Liver (tissue), 9 donors: ENCODE results near the gene DDX24. TPM values are rescaled to one million over a fixed set of nuclear protein-coding genes. Genes with fewer than 3 reads are reported as not detected.

Source experiments
- DNase-seq: peaks from one replicate; pipeline ENCODE4 v3.0.0-alpha.2; 2017; ENCODE audit warnings: low spot score
- H3K27ac ChIP-seq, 2 donors: one replicate each; pipeline ENCODE4 v1.7.0; 2013; ENCODE audit warnings: inconsistent platforms in 2 of 2, low read length in 2 of 2, control low read depth in 1 of 2, low read depth in 1 of 2, mild to moderate bottlenecking in 1 of 2
- H3K27me3 ChIP-seq, 4 donors: one replicate each; pipeline versions ENCODE4 v1.6.1 to v1.7.0; 2013; ENCODE audit warnings: low read length in 3 of 4, inconsistent platforms in 1 of 4, mild to moderate bottlenecking in 1 of 4, moderate library complexity in 1 of 4; ENCODE audit not compliant: control insufficient read depth in 4 of 4, insufficient read depth in 4 of 4
- H3K36me3 ChIP-seq, 4 donors: one replicate each; pipeline versions ENCODE4 v1.6.1 to v1.7.0; 2013; ENCODE audit warnings: low read length in 3 of 4, mild to moderate bottlenecking in 3 of 4, low read depth in 1 of 4, moderate library complexity in 1 of 4; ENCODE audit not compliant: control insufficient read depth in 4 of 4, insufficient read depth in 3 of 4
- H3K4me1 ChIP-seq, 4 donors: one replicate each; pipeline versions ENCODE4 v1.6.1 to v1.7.0; 2013; ENCODE audit warnings: low read length in 3 of 4, mild to moderate bottlenecking in 3 of 4, moderate library complexity in 1 of 4; ENCODE audit not compliant: control insufficient read depth in 4 of 4, insufficient read depth in 4 of 4
- H3K4me3 ChIP-seq, 3 donors: one replicate each; pipeline versions ENCODE4 v1.6.1 to v1.7.0; 2013; ENCODE audit warnings: low read length in 3 of 3, control low read depth in 1 of 3, low read depth in 1 of 3, mild to moderate bottlenecking in 1 of 3
- H3K9ac ChIP-seq, 2 donors: one replicate each; pipeline ENCODE4 v1.7.0; 2013; ENCODE audit warnings: low read length in 2 of 2, mild to moderate bottlenecking in 2 of 2, moderate library complexity in 2 of 2, control low read depth in 1 of 2, low read depth in 1 of 2
- H3K9me3 ChIP-seq, 4 donors: one replicate each; pipeline versions ENCODE4 v1.6.1 to v1.7.0; 2013; ENCODE audit warnings: low read length in 3 of 4; ENCODE audit not compliant: control insufficient read depth in 4 of 4
- EGR1 ChIP-seq, 2 donors: IDR thresholded peaks; 2 replicates each; pipeline ENCODE4 v1.6.1; 2016 to 2018; ENCODE audit warnings: antibody characterized with exemption in 2 of 2, low read depth in 2 of 2
- FOXA1 ChIP-seq: IDR thresholded peaks from 2 replicates; pipeline ENCODE4 v1.6.1; 2016; ENCODE audit warnings: antibody characterized with exemption
- FOXA2 ChIP-seq: IDR thresholded peaks from 2 replicates; pipeline ENCODE4 v1.6.1; 2016; ENCODE audit warnings: antibody characterized with exemption
- GABPA ChIP-seq, 2 donors: IDR thresholded peaks in 1 of 2; conservative IDR thresholded peaks in 1 of 2; 2 replicates each; pipeline ENCODE4 v1.6.1; 2016; ENCODE audit warnings: antibody characterized with exemption in 2 of 2, mild to moderate bottlenecking in 1 of 2, moderate library complexity in 1 of 2
- HNF4A ChIP-seq, 2 donors: conservative IDR thresholded peaks; 2 replicates each; pipeline ENCODE4 v1.6.1; 2016; ENCODE audit warnings: antibody characterized with exemption in 2 of 2, mild to moderate bottlenecking in 2 of 2
- HNF4G ChIP-seq: IDR thresholded peaks from 2 replicates; pipeline ENCODE4 v1.6.1; 2016; ENCODE audit warnings: antibody characterized with exemption
- JUND ChIP-seq, 2 donors: IDR thresholded peaks; 2 replicates each; pipeline ENCODE4 v1.6.1; 2016; ENCODE audit warnings: antibody characterized with exemption in 2 of 2
- NR2F2 ChIP-seq: IDR thresholded peaks from 2 replicates; pipeline ENCODE4 v1.6.1; 2016; ENCODE audit warnings: antibody characterized with exemption
- RAD21 ChIP-seq, 2 donors: IDR thresholded peaks; 2 replicates each; pipeline ENCODE4 v1.6.1; 2016; ENCODE audit warnings: antibody characterized with exemption in 2 of 2, mild to moderate bottlenecking in 2 of 2
- RXRA ChIP-seq, 2 donors: IDR thresholded peaks; 2 replicates each; pipeline ENCODE4 v1.6.1; 2017 to 2018; ENCODE audit warnings: antibody characterized with exemption in 2 of 2, mild to moderate bottlenecking in 1 of 2
- SP1 ChIP-seq: IDR thresholded peaks from 2 replicates; pipeline ENCODE4 v1.6.1; 2018; ENCODE audit warnings: antibody characterized with exemption, mild to moderate bottlenecking
- TAF1 ChIP-seq: conservative IDR thresholded peaks from 2 replicates; pipeline ENCODE4 v1.6.1; 2016; ENCODE audit warnings: antibody characterized with exemption, mild to moderate bottlenecking
- YY1 ChIP-seq: IDR thresholded peaks from 2 replicates; pipeline ENCODE4 v1.6.1; 2016; ENCODE audit warnings: antibody characterized with exemption, mild to moderate bottlenecking
- WGBS: extraction: QIAGEN DNeasy Blood & Tissue Kit; methylation state at CpG from one replicate; pipeline ENCODE4 v1.1.7; 2013; 5-methylcytosine and 5-hydroxymethylcytosine counted together
- polyA plus RNA-seq, 2 donors: library from polyadenylated mRNA; stranded (reverse) in 1 of 2; unstranded in 1 of 2; fragments of 200-250 nt in 1 of 2; fragments of >200 nt in 1 of 2; fragmentation: Nextera tagmentation in 1 of 2; extraction: Ambion mirVana in 1 of 2; gene quantifications; one replicate each; pipeline versions ENCODE4 v1.2.1 to v1.2.3, GENCODE V29; 2013 to 2015
- total RNA-seq, 2 donors: library from RNA; depleted of rRNA; stranded (reverse); fragments of >200 nt; gene quantifications; one replicate each; pipeline ENCODE4 v1.2.3, GENCODE V29; 2014
- TF ChIP-seq, protein P1 (sequence below): IDR thresholded peaks from 2 replicates; pipeline ENCODE4 v1.6.1; 2016; ENCODE audit warnings: antibody characterized with exemption
- TF ChIP-seq, protein P2 (sequence below): IDR thresholded peaks from 2 replicates; pipeline ENCODE4 v1.6.1; 2016; ENCODE audit warnings: antibody characterized with exemption, mild to moderate bottlenecking
- TF ChIP-seq, protein P3 (sequence below): fragments of 150-350 bp; IDR thresholded peaks from 2 replicates; pipeline ENCODE4 v1.5.1; 2017; ENCODE audit warnings: improper control_type of control experiment, low read depth, low read length; ENCODE audit not compliant: missing input control
- TF ChIP-seq, protein P4 (sequence below): IDR thresholded peaks from 2 replicates; pipeline ENCODE4 v1.6.1; 2016; ENCODE audit warnings: antibody characterized with exemption
- donor health status: healthy.
- donor health status: healthy.
- donor health status: healthy.
- donor health status: healthy.
- donor health status: healthy.

DDX24 gene
- total and polyA plus RNA-seq, 4 donors, result 33.8 to 59.7 (median 47.8) TPM

DNA sequence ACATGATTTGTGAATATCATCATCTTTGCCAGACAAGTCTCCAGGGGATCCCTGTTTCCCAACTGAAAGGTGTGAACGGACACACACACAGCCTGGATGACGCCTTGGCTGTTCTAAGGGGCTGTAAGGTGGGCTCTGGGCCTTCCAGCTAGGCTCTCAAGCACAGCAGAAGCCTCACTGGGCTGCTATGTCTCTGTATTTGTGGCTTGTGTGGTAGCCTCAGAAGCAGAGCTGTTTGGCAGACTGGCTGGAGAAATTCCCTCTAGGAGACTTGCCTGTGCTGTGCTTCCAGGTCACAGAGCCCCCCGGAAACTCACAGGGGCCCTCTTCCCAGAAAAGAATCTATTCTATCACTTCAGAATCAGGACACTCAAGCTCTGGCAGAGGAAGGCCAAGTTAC, 33.4 kb downstream of the DDX24 start:
- Histone ChIP-seq H3K9me3 (no peaks in the 10 kb centered on the region), H3K27ac (no peak overlapping the region), H3K4me1 (peaks cover 0 to 15% (median 4%) of the 10 kb centered on the region in 4 donors), H3K9ac (no peak overlapping the region), H3K36me3 (peaks cover 8 to 75% (median 45%) of the 10 kb centered on the region in 4 donors), H3K27me3 (no peaks in the 10 kb centered on the region), H3K4me3 (no peak overlapping the region)
- WGBS, result 97% methylated on average over 3 of the region's 3 CpGs
- DNase-seq, result no peak
- no peak for TF ChIP-seq FOXA2
- no peak for TF ChIP-seq EGR1 (IDR thresholded peaks at IDR 0.05; ENCODE audit: low read depth in 2 of 2)
- no peak for TF ChIP-seq RXRA (IDR thresholded peaks at IDR 0.05)
- no peak for TF ChIP-seq RAD21 (IDR thresholded peaks at IDR 0.05)
- no peak for TF ChIP-seq HNF4A (conservative IDR thresholded peaks at IDR 0.05)
- no peak for TF ChIP-seq JUND (IDR thresholded peaks at IDR 0.05)
- TF ChIP-seq, protein P1, sequence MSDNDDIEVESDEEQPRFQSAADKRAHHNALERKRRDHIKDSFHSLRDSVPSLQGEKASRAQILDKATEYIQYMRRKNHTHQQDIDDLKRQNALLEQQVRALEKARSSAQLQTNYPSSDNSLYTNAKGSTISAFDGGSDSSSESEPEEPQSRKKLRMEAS, result no peak
- TF ChIP-seq YY1, result no peak
- TF ChIP-seq GABPA (IDR thresholded peaks at IDR 0.05 in 1 of 2, conservative IDR thresholded peaks at IDR 0.05 in 1 of 2), result no peak
- TF ChIP-seq NR2F2, result no peak
- no peak for TF ChIP-seq SP1
- TF ChIP-seq, protein P2, sequence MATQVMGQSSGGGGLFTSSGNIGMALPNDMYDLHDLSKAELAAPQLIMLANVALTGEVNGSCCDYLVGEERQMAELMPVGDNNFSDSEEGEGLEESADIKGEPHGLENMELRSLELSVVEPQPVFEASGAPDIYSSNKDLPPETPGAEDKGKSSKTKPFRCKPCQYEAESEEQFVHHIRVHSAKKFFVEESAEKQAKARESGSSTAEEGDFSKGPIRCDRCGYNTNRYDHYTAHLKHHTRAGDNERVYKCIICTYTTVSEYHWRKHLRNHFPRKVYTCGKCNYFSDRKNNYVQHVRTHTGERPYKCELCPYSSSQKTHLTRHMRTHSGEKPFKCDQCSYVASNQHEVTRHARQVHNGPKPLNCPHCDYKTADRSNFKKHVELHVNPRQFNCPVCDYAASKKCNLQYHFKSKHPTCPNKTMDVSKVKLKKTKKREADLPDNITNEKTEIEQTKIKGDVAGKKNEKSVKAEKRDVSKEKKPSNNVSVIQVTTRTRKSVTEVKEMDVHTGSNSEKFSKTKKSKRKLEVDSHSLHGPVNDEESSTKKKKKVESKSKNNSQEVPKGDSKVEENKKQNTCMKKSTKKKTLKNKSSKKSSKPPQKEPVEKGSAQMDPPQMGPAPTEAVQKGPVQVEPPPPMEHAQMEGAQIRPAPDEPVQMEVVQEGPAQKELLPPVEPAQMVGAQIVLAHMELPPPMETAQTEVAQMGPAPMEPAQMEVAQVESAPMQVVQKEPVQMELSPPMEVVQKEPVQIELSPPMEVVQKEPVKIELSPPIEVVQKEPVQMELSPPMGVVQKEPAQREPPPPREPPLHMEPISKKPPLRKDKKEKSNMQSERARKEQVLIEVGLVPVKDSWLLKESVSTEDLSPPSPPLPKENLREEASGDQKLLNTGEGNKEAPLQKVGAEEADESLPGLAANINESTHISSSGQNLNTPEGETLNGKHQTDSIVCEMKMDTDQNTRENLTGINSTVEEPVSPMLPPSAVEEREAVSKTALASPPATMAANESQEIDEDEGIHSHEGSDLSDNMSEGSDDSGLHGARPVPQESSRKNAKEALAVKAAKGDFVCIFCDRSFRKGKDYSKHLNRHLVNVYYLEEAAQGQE, result no peak
- no peak for TF ChIP-seq HNF4G
- TF ChIP-seq, protein P3, sequence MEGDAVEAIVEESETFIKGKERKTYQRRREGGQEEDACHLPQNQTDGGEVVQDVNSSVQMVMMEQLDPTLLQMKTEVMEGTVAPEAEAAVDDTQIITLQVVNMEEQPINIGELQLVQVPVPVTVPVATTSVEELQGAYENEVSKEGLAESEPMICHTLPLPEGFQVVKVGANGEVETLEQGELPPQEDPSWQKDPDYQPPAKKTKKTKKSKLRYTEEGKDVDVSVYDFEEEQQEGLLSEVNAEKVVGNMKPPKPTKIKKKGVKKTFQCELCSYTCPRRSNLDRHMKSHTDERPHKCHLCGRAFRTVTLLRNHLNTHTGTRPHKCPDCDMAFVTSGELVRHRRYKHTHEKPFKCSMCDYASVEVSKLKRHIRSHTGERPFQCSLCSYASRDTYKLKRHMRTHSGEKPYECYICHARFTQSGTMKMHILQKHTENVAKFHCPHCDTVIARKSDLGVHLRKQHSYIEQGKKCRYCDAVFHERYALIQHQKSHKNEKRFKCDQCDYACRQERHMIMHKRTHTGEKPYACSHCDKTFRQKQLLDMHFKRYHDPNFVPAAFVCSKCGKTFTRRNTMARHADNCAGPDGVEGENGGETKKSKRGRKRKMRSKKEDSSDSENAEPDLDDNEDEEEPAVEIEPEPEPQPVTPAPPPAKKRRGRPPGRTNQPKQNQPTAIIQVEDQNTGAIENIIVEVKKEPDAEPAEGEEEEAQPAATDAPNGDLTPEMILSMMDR, result no peak
- no peak for TF ChIP-seq FOXA1
- TF ChIP-seq TAF1, result no peak

DNA sequence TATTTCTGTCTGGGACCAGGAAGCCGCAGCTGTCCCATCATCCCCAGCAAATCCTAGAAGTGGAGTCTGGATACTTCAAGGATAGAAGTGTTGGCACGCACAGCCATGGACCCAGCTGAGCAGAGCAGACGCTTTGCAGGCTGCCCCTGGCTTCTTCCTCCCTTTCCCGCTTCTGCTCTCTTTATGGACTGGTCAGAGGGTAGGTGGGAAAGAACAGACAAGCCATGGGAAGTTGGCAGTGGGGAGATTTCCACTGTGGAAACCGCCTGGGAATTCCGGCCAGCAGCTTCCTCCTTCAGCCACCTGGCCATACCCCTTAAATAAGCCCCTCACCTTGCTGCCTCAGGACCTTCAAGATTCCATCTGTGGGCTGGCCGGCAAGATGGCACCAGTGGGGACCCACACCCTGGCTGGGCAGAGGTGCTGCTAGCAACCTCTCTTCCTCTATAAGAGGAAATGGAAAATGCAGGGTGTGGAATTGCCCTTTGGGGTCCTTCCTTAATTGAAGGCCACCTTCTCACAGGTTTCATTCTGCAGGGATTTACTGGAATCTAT, 34.2 kb downstream of the DDX24 start:
- WGBS, result 84% methylated on average over 7 of the region's 7 CpGs
- no peak overlapping the region for H3K9ac ChIP-seq
- H3K4me1 ChIP-seq, result peaks cover under 1 to 18% (median 10%) of the 10 kb centered on the region in 4 donors
- H3K27ac ChIP-seq, result no peak overlapping the region
- no peaks in the 10 kb centered on the region for H3K27me3 ChIP-seq
- no peak overlapping the region for H3K4me3 ChIP-seq
- H3K36me3 ChIP-seq, result peaks cover 8 to 67% (median 40%) of the 10 kb centered on the region in 4 donors
- TF ChIP-seq EGR1 (IDR thresholded peaks at IDR 0.05; ENCODE audit: low read depth in 2 of 2) (no peak), JUND (IDR thresholded peaks at IDR 0.05) (no peak), RXRA (IDR thresholded peaks at IDR 0.05) (no peak), NR2F2 (no peak)
- TF ChIP-seq, protein P4, sequence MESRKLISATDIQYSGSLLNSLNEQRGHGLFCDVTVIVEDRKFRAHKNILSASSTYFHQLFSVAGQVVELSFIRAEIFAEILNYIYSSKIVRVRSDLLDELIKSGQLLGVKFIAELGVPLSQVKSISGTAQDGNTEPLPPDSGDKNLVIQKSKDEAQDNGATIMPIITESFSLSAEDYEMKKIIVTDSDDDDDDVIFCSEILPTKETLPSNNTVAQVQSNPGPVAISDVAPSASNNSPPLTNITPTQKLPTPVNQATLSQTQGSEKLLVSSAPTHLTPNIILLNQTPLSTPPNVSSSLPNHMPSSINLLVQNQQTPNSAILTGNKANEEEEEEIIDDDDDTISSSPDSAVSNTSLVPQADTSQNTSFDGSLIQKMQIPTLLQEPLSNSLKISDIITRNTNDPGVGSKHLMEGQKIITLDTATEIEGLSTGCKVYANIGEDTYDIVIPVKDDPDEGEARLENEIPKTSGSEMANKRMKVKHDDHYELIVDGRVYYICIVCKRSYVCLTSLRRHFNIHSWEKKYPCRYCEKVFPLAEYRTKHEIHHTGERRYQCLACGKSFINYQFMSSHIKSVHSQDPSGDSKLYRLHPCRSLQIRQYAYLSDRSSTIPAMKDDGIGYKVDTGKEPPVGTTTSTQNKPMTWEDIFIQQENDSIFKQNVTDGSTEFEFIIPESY, result no peak
- no peak for DNase-seq
- no peaks in the 10 kb centered on the region for H3K9me3 ChIP-seq
